ENCODE data around the gene SULT1A1. TPM values are rescaled to one million over a fixed set of nuclear protein-coding genes. Genes with fewer than 3 reads are reported as not detected.
A peak's percentile ranks its signal among the peaks of the same experiment; 100 is the strongest.
"Not testable (repeated sequence)": the region's sequence is repeated elsewhere in the genome, so short reads cannot be mapped to it uniquely, and the experiment has no call there.

SULT1A1 gene
- total and polyA plus RNA-seq, 2 of the 13 experiments (the other 11 are each of a cell fraction or from before 2014, with no cell fraction given), result 114 to 147 TPM

DNA sequence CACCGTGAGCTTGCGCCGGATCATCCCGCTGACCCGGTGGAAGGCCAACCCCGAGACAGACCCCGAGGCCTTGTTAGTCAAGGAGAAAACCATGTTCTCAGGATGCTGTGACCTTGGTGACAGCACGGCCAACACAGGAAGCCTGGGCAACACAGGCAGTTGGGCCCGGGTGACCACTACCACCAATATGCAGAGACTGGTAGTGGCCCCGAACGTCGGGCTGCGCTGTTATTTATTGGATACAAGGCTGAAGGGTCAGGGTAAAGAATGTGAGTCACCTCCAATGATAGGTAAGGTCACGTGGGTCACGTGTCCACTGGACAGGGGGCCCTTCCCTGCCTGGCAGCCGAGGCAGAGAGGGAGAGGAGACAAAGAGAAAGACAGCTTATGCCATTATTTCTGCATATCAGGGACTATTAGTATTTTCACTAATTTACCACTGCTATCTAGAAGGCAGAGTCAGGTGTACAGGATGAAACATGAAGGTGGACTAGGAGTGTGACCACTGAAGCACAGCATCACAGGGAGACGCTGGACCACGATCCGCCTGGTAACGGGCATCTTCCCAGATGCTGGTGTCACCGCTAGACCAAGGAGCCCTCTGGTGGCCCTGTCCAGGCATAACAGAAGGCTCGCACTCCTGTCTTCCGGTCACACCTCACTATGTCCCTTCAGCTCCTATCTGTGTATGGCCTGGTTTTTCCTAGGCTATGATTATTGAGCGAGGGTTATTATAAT lies 5.8 kb upstream of the SULT1A1 start:
- H3K4me2 ChIP-seq (ENCODE audit: low read depth, low read length); in situ Hi-C loops (cut with HindIII; ENCODE audit: extremely low pct_ligation_motif_present, low pct_unique_long_range_greater_than_20kb); H3K27me3 ChIP-seq (ENCODE audit: control insufficient read depth in 1 of 2, insufficient read depth in 2 of 2, low read length in 2 of 2); H3K36me3 ChIP-seq (replicated peaks in 1 of 2; ENCODE audit: control insufficient read depth in 1 of 2, insufficient read depth in 2 of 2, low read length in 2 of 2); H4K20me1 ChIP-seq (ENCODE audit: insufficient read depth, low read length); FAIRE-seq; H3K27ac ChIP-seq (ENCODE audit: extremely low read length, insufficient read depth, low read length); H3K79me2 ChIP-seq (ENCODE audit: insufficient read depth, low read length); H2AFZ ChIP-seq (ENCODE audit: low read length); BruUV-seq (replicated peaks); H3K9ac ChIP-seq (ENCODE audit: insufficient read depth, low read depth, low read length); H3K9me3 ChIP-seq (ENCODE audit: low read length); ATAC-seq; H3K4me3 ChIP-seq (replicated peaks in 1 of 3; ENCODE audit: insufficient read depth in 1 of 3, low read depth in 2 of 3, low read length in 3 of 3); TF ChIP-seq SOX6 (IDR thresholded peaks at IDR 0.05): not testable (repeated sequence)
- intact Hi-C loops (cut with micrococcal nuclease; ENCODE audit: unreplicated experiment), result loop anchor here (10.0 kb wide), 1 partner anchor 71 kb away; no protein-coding TSS in a partner anchor
- POLR2A ChIA-PET, result interaction anchor here (3.7 kb wide), 1 partner anchor 19 kb away, joined by 20 read pairs; the partner anchor contains the start of gene SULT1A2
- DNase-seq (ENCODE audit: low spot score), result peak; percentile 50
- WGBS (ENCODE audit: low lambda C conversion rate), result 27% methylated on average over 18 of the region's 24 CpGs
- peaks cover 41% of the 10 kb centered on the region for H3K4me1 ChIP-seq (ENCODE audit: insufficient read depth, low read length)
- CTCF ChIA-PET (ENCODE audit: low intra/inter-chr PET ratio, low total read pairs), result interaction anchor here (1.2 kb wide), 1 partner anchor 18 kb away, joined by 5 read pairs; no protein-coding TSS in a partner anchor
- TF ChIP-seq, protein P1, sequence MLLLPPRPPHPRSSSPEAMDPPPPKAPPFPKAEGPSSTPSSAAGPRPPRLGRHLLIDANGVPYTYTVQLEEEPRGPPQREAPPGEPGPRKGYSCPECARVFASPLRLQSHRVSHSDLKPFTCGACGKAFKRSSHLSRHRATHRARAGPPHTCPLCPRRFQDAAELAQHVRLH (CRISPR knock-in tag; IDR thresholded peaks at IDR 0.05; ENCODE audit: borderline replicate concordance, low read depth), result peak; percentile 58; the same call in 1 of the 2 replicates
- peak; percentile 13; the same call in 1 of the 2 replicates for TF ChIP-seq SOX6 (CRISPR knock-in tag; IDR thresholded peaks at IDR 0.05)
- 0 out of 2 replicates have a peak, but pooled peaks have one; percentile 32 for TF ChIP-seq ZNF331 (CRISPR knock-in tag; IDR thresholded peaks at IDR 0.05)
- peak; percentile 43 for TF ChIP-seq ZNF687 (CRISPR knock-in tag; IDR thresholded peaks at IDR 0.05)
- peak; percentile 89 for TF ChIP-seq ETV5 (CRISPR knock-in tag; IDR thresholded peaks at IDR 0.05; ENCODE audit: borderline replicate concordance)
- 0 out of 2 replicates have a peak, but pooled peaks have one; percentile 15 for TF ChIP-seq ZBTB33 (CRISPR knock-in tag; IDR thresholded peaks at IDR 0.05)
- 0 out of 2 replicates have a peak, but pooled peaks have one; percentile 12 for TF ChIP-seq SOX5 (CRISPR knock-in tag; IDR thresholded peaks at IDR 0.05; ENCODE audit: borderline replicate concordance)
- TF ChIP-seq MYC (CRISPR knock-in tag; IDR thresholded peaks at IDR 0.05; ENCODE audit: borderline replicate concordance), result 0 out of 2 replicates have a peak, but pooled peaks have one; percentile 8
- peak; percentile 36; the same call in 1 of the 2 replicates for TF ChIP-seq FOSL2 (CRISPR knock-in tag; IDR thresholded peaks at IDR 0.05)
- peak; percentile 44; the same call in 1 of the 2 replicates for TF ChIP-seq ARID5B (CRISPR knock-in tag; IDR thresholded peaks at IDR 0.05)
- peak; percentile 66 for TF ChIP-seq GABPB1 (CRISPR knock-in tag; IDR thresholded peaks at IDR 0.05)
